B cell (primary cell): Measurements from ENCODE around the gene TANC2. TPM values are rescaled to one million over a fixed set of nuclear protein-coding genes. Genes with fewer than 3 reads are reported as not detected.

Source experiments
- ATAC-seq: fragments of 200-7000 bp; cut with Tn5 transposase; one replicate; pipeline ENCODE4 v1.10.0; 2021; ENCODE audit warnings: low read depth, mild to moderate bottlenecking, moderate number of reproducible peaks, moderate library complexity
- CTCF ChIA-PET: fragments of 350-600 bp; sonication (Branson Sonifier 250); formaldehyde crosslinking; loops from one replicate; lab custom pipeline; 2021; ENCODE audit warnings: antibody characterized with exemption, inconsistent platforms; lab: Charles Lee
- POLR2A ChIA-PET: fragments of 350-600 bp; sonication (Branson Sonifier 250); formaldehyde crosslinking; loops from one replicate; lab custom pipeline; 2021; ENCODE audit warnings: antibody characterized with exemption; lab: Charles Lee
- DNase-seq: peaks from one replicate; pipeline ENCODE4 v3.0.0; 2013
- H2AFZ ChIP-seq: 2 replicates; pipeline ENCODE4 v1.6.1; 2012; ENCODE audit warnings: mild to moderate bottlenecking, low read depth, low read length; ENCODE audit not compliant: insufficient read depth, poor library complexity, severe bottlenecking
- H3K27ac ChIP-seq, 2 donors: 1 replicate in 1 of 2; 2 replicates in 1 of 2; pipeline ENCODE4 v1.5.1; 2012 to 2013; ENCODE audit warnings: low read length in 2 of 2, mild to moderate bottlenecking in 2 of 2, moderate library complexity in 1 of 2
- H3K27me3 ChIP-seq, 4 experiments: fragments of 200-600 bp in 1 of 4; sonication (generic) in 1 of 4; replicated peaks in 1 of 4; 1 replicate in 2 of 4; 2 replicates in 2 of 4; pipeline versions ENCODE4 v1.6.1 to v1.7.0; 2013 to 2016; ENCODE audit warnings: low read length in 3 of 4, mild to moderate bottlenecking in 2 of 4, mixed read lengths in 1 of 4, moderate library complexity in 1 of 4; ENCODE audit not compliant: insufficient read depth in 4 of 4, control insufficient read depth in 3 of 4; ENCODE audit errors: control extremely low read depth in 1 of 4
- H3K36me3 ChIP-seq, 2 experiments: replicated peaks in 1 of 2; 1 replicate in 1 of 2; 2 replicates in 1 of 2; pipeline versions ENCODE4 v1.6.1 to v1.7.1; 2013; ENCODE audit warnings: low read length in 1 of 2; ENCODE audit not compliant: insufficient read depth in 2 of 2, control insufficient read depth in 1 of 2; ENCODE audit errors: control extremely low read depth in 1 of 2, extremely low read depth in 1 of 2
- H3K4me1 ChIP-seq, 2 donors: fragments of 200-600 bp in 1 of 2; sonication (generic) in 1 of 2; 1 replicate in 1 of 2; 2 replicates in 1 of 2; pipeline versions ENCODE4 v1.5.1 to v1.6.1; 2013 to 2017; ENCODE audit warnings: low read length in 2 of 2; ENCODE audit not compliant: control insufficient read depth in 2 of 2, insufficient read depth in 2 of 2
- H3K4me2 ChIP-seq: replicated peaks from 2 replicates; pipeline ENCODE3; 2012; ENCODE audit warnings: mild to moderate bottlenecking, low read depth, low read length; ENCODE audit not compliant: poor library complexity, severe bottlenecking
- H3K4me3 ChIP-seq, 5 experiments: fragments of 200-600 bp in 1 of 5; sonication (generic) in 1 of 5; 1 replicate in 3 of 5; 2 replicates in 2 of 5; pipeline versions ENCODE4 v1.5.1 to v1.7.0; 2011 to 2016; ENCODE audit warnings: low read length in 4 of 5, mild to moderate bottlenecking in 4 of 5, low read depth in 2 of 5, control low read depth in 1 of 5, moderate library complexity in 1 of 5; ENCODE audit not compliant: insufficient read depth in 1 of 5; ENCODE audit errors: control extremely low read depth in 1 of 5, extremely low read depth in 1 of 5
- H3K79me2 ChIP-seq: fragments of 200-600 bp; sonication (generic); one replicate; pipeline ENCODE4 v1.6.0; 2016; ENCODE audit warnings: low read length; ENCODE audit not compliant: control insufficient read depth, insufficient read depth
- H3K9ac ChIP-seq: fragments of 200-600 bp; sonication (generic); 2 replicates; pipeline ENCODE4 v1.6.1; 2017; ENCODE audit warnings: mild to moderate bottlenecking, low read length, moderate library complexity
- H3K9me3 ChIP-seq, 3 donors: one replicate each; pipeline versions ENCODE4 v1.6.1 to v1.7.1; 2013; ENCODE audit warnings: low read length in 2 of 3; ENCODE audit not compliant: control insufficient read depth in 2 of 3, insufficient read depth in 1 of 3; ENCODE audit errors: control extremely low read depth in 1 of 3
- H4K20me1 ChIP-seq: 2 replicates; pipeline ENCODE4 v1.6.0; 2012; ENCODE audit warnings: mild to moderate bottlenecking, low read length; ENCODE audit not compliant: insufficient read depth, control insufficient read depth, poor library complexity, severe bottlenecking
- H3K27ac Mint-ChIP-seq: one replicate; pipeline ENCODE4 v1.8.0; 2021; ENCODE audit warnings: mixed read lengths
- H3K27me3 Mint-ChIP-seq: one replicate; pipeline ENCODE4 v1.8.0; 2021; ENCODE audit warnings: mixed read lengths
- H3K4me1 Mint-ChIP-seq: one replicate; pipeline ENCODE4 v1.8.0; 2021; ENCODE audit warnings: mixed read lengths
- H3K4me3 Mint-ChIP-seq: one replicate; pipeline ENCODE4 v1.8.0; 2021; ENCODE audit warnings: mixed read lengths
- H3K9me3 Mint-ChIP-seq: one replicate; pipeline ENCODE4 v1.8.0; 2022; ENCODE audit warnings: mixed read lengths; ENCODE audit not compliant: insufficient read depth
- CTCF ChIP-seq: fragments of 200-600 bp; IDR thresholded peaks from one replicate; pipeline ENCODE4 v1.8.0; 2022; ENCODE audit warnings: antibody characterized with exemption, mild to moderate bottlenecking
- EZH2 ChIP-seq: IDR thresholded peaks from 2 replicates; pipeline ENCODE4 v1.6.1; 2012; ENCODE audit warnings: borderline replicate concordance, low read depth, mild to moderate bottlenecking, moderate library complexity, low read length; ENCODE audit not compliant: insufficient read depth, poor library complexity, severe bottlenecking
- WGBS: methylation state at CpG from one replicate; pipeline ENCODE4 v1.1.5; 2013; ENCODE audit warnings: missing lambda C conversion rate; ENCODE audit not compliant: insufficient coverage; 5-methylcytosine and 5-hydroxymethylcytosine counted together
- intact Hi-C: fragments of 100-400 bp; cut with micrococcal nuclease; formaldehyde crosslinking; loops from one replicate; pipeline ENCODE4 v1.10.0; 2022
- polyA plus RNA-seq: library from polyadenylated mRNA; depleted of rRNA; stranded (reverse); fragments of >200 nt; gene quantifications from 2 replicates; pipeline ENCODE4 v1.2.3, GENCODE V29; 2012
- total RNA-seq, 2 donors: library from RNA; stranded (reverse); fragments of 120-200 nt in 1 of 2; gene quantifications; 1 replicate in 1 of 2; 2 replicates in 1 of 2; pipeline versions ENCODE4 v1.2.3 to v1.2.4, GENCODE V29; 2013 to 2022

The TANC2 gene
- total and polyA plus RNA-seq, 2 donors (not counting 1 experiment from before 2014, with no cell fraction given), result 4.6 to 20.4 TPM

- ChIA-PET CTCF (no interaction called here), POLR2A (no interaction called here)
- H3K79me2 ChIP-seq, result no peaks in the 10 kb centered on the region
- H4K20me1 ChIP-seq, result no peaks in the 10 kb centered on the region
- no peak overlapping the region for H2AFZ ChIP-seq
- H3K4me1 Mint-ChIP-seq, result no peaks in the 10 kb centered on the region
- TF ChIP-seq EZH2, result no peak
- TF ChIP-seq CTCF, result no peak
- peaks cover 0 to 3% (median 0%) of the 10 kb centered on the region in 3 donors for H3K9me3 ChIP-seq
- no peak overlapping the region for H3K9ac ChIP-seq
- H3K4me3 ChIP-seq, result no peak overlapping the region
- H3K4me2 ChIP-seq, result no peak overlapping the region
- DNase-seq (no peak), ATAC-seq (no peak)
- H3K27me3 Mint-ChIP-seq, result peaks cover 18% of the 10 kb centered on the region
- no peaks in the 10 kb centered on the region for H3K36me3 ChIP-seq
- H3K27ac Mint-ChIP-seq, result no peak overlapping the region
- 77% methylated on average over 2 of the region's 9 CpGs for WGBS
- no peaks in the 10 kb centered on the region for H3K4me1 ChIP-seq
- intact Hi-C loops, result no loop called here
- peaks cover 0 to 2% (median 0%) of the 10 kb centered on the region in 4 experiments for H3K27me3 ChIP-seq
- H3K27ac ChIP-seq, result no peak overlapping the region
- peaks cover 4% of the 10 kb centered on the region for H3K9me3 Mint-ChIP-seq
- no peak overlapping the region for H3K4me3 Mint-ChIP-seq
These were observed 49.1 kb upstream of the TANC2 start for GRCh38 chr17:62916684-62917571.

GRCh38 chr17:62919388-62919787 is 46.6 kb upstream of the TANC2 start:
- Histone ChIP-seq H3K36me3 (no peaks in the 10 kb centered on the region), H3K9me3 (no peaks in the 10 kb centered on the region), H3K27me3 (peaks cover 0 to 2% (median 0%) of the 10 kb centered on the region in 4 experiments), H2AFZ (no peak overlapping the region), H3K4me2 (no peak overlapping the region), H3K4me1 (no peaks in the 10 kb centered on the region), H4K20me1 (no peaks in the 10 kb centered on the region), H3K9ac (no peak overlapping the region), H3K27ac (no peak overlapping the region), H3K79me2 (no peaks in the 10 kb centered on the region), H3K4me3 (no peak overlapping the region)
- WGBS, result no CpG with 5 or more reads among the region's 1 CpG
- TF ChIP-seq EZH2 (no peak), CTCF (no peak)
- Mint-ChIP-seq H3K4me1 (no peaks in the 10 kb centered on the region), H3K27ac (no peak overlapping the region), H3K27me3 (peaks cover 14% of the 10 kb centered on the region), H3K4me3 (no peak overlapping the region), H3K9me3 (no peaks in the 10 kb centered on the region)
- ChIA-PET CTCF (no interaction called here), POLR2A (no interaction called here)
- intact Hi-C loops, result no loop called here
- ATAC-seq (no peak), DNase-seq (no peak)
